HG03039 (cell line): ENCODE data around the gene PTGDR2.

Experiments used
- ATAC-seq: cut with Tn5 transposase; IDR thresholded peaks from one replicate; pipeline ENCODE4 v1.9.1; 2021; ENCODE audit warnings: mild to moderate bottlenecking, moderate library complexity; ENCODE audit not compliant: unreplicated experiment

Gene PTGDR2

GRCh38 chr11:60816590-60817157 is 39.1 kb downstream of the PTGDR2 start:
- no peak for ATAC-seq

- ATAC-seq, result no peak
Observed at GRCh38 chr11:60814112-60814511, 41.6 kb downstream of the PTGDR2 start.

GRCh38 chr11:60813324-60813723 is 42.4 kb downstream of the PTGDR2 start:
- ATAC-seq, result no peak

- ATAC-seq, result no peak
Observed at GRCh38 chr11:60810569-60810968, 45.2 kb downstream of the PTGDR2 start.

- ATAC-seq, result no peak
Observed at GRCh38 chr11:60810151-60810550, 45.6 kb downstream of the PTGDR2 start.

GRCh38 chr11:60809691-60810090 is 46.1 kb downstream of the PTGDR2 start:
- no peak for ATAC-seq

GRCh38 chr11:60809249-60809648 is 46.5 kb downstream of the PTGDR2 start:
- ATAC-seq, result no peak

- ATAC-seq, result no peak
Observed at GRCh38 chr11:60803273-60803936, 52.3 kb downstream of the PTGDR2 start.

GRCh38 chr11:60801194-60801593 is 54.6 kb downstream of the PTGDR2 start:
- ATAC-seq, result no peak
